GM12892 (cell line): ENCODE data around the gene DZANK1.

Experiments
- DNase-seq: peaks from one replicate; pipeline ENCODE4 v3.0.0; 2011; ENCODE audit not compliant: insufficient read length
- FAIRE-seq: peaks from 2 replicates; lab custom pipeline; 2011; peaks lifted over from hg19 to GRCh38; lab: Jason Lieb, UNC
- POLR2A ChIP-seq: IDR thresholded peaks from 2 replicates; pipeline ENCODE4 v1.6.1; 2011; ENCODE audit warnings: low read depth, low read length, control low read depth
- POLR2AphosphoS5 ChIP-seq: IDR thresholded peaks from 2 replicates; pipeline ENCODE4 v1.6.1; 2011; ENCODE audit warnings: low read depth, low read length, control low read depth
- TAF1 ChIP-seq: IDR thresholded peaks from 2 replicates; pipeline ENCODE4 v1.6.1; 2011; ENCODE audit warnings: low read depth, mild to moderate bottlenecking, control low read depth, low read length, borderline replicate concordance

The DZANK1 gene

DNA sequence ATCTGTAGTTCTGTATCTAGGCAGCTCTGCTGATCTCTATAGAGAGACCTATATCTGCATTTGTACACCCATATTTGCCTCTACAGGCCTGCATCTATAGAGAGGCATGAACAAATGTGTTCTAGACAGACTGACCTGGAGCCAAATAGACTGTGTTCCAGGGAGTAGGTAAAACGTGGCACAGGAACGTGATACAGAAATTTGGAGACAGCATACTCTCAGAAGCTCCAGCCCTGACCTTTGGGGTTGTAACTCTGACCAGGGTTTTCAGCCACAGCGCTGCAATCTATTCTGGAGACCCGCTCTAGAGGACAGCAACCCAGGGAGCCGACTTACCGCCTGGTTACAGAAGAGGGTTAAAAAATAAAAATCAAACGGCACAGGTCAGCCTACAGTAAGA lies 29.2 kb upstream of the DZANK1 start:
- DNase-seq (no peak), FAIRE-seq (peak; percentile 53)
- TF ChIP-seq TAF1 (no peak), POLR2AphosphoS5 (no peak), POLR2A (no peak)

DNA sequence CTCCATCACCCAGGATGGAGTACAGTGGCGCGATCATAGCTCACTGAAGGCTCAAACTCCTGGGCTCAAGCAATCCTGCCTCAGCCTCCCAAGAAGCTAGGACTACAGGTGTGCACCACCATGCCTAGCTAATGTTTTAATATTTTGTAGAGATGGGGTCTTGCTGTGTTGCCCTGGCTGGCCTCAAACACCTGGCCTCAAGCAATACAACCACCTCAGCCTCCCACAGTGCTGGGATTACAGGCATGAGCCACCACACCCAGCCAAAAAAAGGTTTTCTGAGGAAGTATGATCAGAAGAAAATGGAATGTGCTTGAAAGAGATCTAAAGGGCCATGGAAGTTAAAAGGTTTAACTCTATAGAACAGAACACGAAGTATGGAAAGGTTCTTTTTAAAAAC lies 21.5 kb upstream of the DZANK1 start:
- no peak for TF ChIP-seq TAF1
- no peak for TF ChIP-seq POLR2AphosphoS5
- no peak for TF ChIP-seq POLR2A
- FAIRE-seq, result no peak
- DNase-seq, result no peak

DNA sequence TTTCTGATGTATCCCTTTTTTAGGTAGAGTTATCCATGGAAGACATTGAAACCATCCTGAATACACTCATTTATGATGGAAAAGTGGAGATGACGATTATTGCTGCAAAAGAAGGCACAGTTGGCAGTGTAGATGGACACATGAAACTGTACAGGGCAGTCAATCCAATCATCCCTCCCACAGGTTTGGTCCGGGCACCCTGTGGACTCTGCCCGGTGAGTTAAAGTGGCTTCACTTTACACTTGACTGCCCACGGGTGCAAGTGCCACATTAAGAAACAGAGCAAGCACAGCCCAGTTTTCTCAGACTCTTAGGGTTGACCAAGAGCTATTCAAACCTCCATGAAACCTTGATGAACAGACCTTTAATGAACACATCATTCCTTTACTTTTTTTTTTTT lies 14.8 kb upstream of the DZANK1 start:
- FAIRE-seq, result no peak
- no peak for DNase-seq
- TF ChIP-seq POLR2AphosphoS5 (no peak), POLR2A (no peak), TAF1 (no peak)

- TF ChIP-seq POLR2AphosphoS5 (no peak), POLR2A (no peak), TAF1 (no peak)
- no peak for DNase-seq
- no peak for FAIRE-seq
Observed at GRCh38 chr20:18477821-18478220, 11.0 kb upstream of the DZANK1 start.

DNA sequence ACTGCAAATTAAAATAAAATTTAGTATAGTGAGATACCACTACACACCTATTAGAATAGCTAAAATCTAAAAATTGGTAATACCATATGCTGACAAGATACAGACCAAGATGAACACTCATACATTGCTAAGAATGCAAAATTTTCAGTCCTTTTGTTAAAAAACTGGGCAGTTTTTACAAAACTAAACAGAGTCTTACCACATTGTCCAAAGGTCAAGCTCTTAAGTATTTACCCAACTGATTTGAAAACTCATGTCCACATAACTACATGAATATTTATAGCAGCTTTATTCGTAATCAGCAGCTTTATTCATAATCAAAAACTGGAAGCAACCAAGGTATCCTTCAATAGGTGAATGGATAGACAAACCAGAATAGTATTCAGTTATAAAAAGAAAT lies 10.4 kb upstream of the DZANK1 start:
- no peak for TF ChIP-seq POLR2A
- no peak for TF ChIP-seq TAF1
- no peak for TF ChIP-seq POLR2AphosphoS5
- no peak for DNase-seq
- no peak for FAIRE-seq

DNA sequence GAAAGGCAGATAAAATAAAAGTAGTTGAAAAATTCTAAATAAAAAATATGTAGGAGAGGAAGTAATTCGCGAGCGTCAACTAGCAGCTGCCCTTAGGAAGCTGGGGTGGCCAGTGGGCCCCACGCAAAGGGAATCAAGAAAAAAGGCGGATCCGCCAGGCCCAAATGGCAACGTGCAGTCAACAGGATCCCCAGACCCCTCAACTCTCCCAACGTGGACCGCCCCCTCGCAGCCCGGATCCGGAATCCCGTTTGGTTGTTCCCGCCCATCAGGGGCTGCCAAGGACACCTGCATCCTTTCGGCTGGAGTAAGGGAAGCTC lies 296 bp downstream of the DZANK1 start:
- DNase-seq (no peak), FAIRE-seq (no peak)
- TF ChIP-seq POLR2AphosphoS5, result no peak
- TF ChIP-seq TAF1, result no peak
- no peak for TF ChIP-seq POLR2A

- FAIRE-seq, result no peak
- TF ChIP-seq POLR2AphosphoS5, result no peak
- no peak for TF ChIP-seq POLR2A
- DNase-seq, result no peak
Observed at GRCh38 chr20:18465536-18466200, 1.2 kb downstream of the DZANK1 start.

DNA sequence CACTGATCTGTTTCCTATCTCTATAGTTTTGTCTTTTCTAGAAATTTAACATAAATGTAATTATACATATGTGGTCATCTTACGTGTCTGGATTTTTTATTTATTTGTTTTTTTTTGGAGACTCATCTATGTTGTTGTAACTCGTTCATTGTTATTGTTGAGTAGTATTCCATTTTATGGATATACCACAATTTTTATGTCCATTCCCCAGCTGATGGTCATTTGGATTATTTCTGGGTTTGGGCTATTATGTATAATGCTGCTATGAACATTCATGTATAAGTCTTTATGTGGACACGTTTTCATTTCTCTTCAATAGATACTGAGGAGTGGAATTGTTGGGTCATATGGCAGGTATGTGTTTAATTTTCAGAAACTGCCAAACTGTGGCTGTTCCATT lies 10.2 kb downstream of the DZANK1 start:
- TF ChIP-seq POLR2AphosphoS5, result no peak
- no peak for TF ChIP-seq POLR2A
- no peak for TF ChIP-seq TAF1
- DNase-seq (no peak), FAIRE-seq (no peak)

- TF ChIP-seq TAF1 (no peak), POLR2A (no peak), POLR2AphosphoS5 (no peak)
- DNase-seq (no peak), FAIRE-seq (no peak)
Observed at GRCh38 chr20:18443886-18444285, 22.9 kb downstream of the DZANK1 start.

GRCh38 chr20:18440403-18440802 lies 26.4 kb downstream of the DZANK1 start:
- DNase-seq, result no peak
- no peak for FAIRE-seq

DNA sequence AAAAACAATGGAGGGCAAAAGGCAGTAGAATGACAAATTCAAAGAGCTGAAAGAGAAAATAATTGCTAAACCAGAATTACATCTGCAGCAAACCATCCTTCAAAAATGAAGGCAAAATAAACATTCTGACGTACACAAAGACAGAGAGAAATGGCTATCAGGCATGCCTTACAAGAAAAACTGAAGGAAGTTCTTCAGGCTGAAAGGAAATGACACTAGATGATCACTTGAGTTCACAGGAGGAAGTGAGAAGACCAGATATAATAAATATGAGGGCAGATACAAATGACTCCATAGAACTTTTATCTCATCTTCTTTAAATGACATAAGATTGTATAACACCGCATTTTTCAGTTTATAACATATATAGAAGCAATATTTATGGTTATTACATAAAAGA lies 30.0 kb downstream of the DZANK1 start:
- no peak for DNase-seq
- no peak for TF ChIP-seq TAF1
- TF ChIP-seq POLR2AphosphoS5, result no peak
- TF ChIP-seq POLR2A, result no peak
- no peak for FAIRE-seq

More at GRCh38 chr20:18440403-18440802, 26.4 kb downstream of the DZANK1 start:
- TF ChIP-seq POLR2AphosphoS5 (no peak), POLR2A (no peak), TAF1 (no peak)

DNA sequence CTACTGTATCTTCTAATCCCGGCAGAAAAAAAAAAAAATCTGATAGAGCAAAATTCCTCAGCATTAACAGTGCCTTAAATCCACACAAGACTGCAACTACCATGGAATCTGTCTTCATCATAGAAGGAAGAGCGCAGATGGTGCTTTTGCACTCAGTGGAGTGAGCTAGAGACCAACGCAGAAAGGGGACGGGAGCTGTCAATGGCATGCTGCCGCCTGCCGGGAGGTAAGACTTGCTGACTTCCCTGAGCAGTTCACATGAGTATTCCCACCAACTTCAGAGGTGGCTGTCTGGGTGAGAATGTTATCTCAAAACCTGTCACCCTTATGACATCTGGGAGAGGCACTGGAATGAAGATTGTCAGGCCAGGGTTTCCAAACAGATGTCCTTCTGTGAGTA lies 35.6 kb downstream of the DZANK1 start:
- no peak for FAIRE-seq
- TF ChIP-seq POLR2AphosphoS5 (no peak), POLR2A (no peak), TAF1 (no peak)
- no peak for DNase-seq

GRCh38 chr20:18430172-18430826 lies 36.5 kb downstream of the DZANK1 start:
- TF ChIP-seq POLR2AphosphoS5, result no peak
- FAIRE-seq (no peak), DNase-seq (no peak)
